ENCODE measurements around the gene ZNF217.

DNA sequence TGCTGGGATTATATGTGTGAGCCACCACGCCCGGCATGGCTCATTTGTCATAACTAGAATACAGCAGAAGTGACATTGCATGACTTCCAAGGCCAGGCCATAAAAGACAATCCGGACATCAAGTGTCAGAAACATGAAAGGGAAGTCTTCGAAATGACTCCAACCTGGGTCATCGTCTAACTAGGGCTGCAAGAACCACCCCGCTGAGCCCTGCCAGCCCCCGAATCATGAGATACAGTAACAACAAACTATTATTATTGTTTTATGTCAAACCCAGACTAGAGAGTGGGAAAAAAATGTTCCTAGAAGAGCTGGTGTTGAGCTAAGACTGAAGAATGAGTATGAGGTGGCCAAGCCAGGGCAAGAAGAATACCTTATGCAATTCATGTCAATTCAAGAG, 59.6 kb downstream of the ZNF217 start:
- TF ChIP-seq EP300 (IDR thresholded peaks at IDR 0.05; ENCODE audit: borderline replicate concordance) (no peak), CREB1 (IDR thresholded peaks at IDR 0.05; ENCODE audit: low read depth) (no peak), YY1 (IDR thresholded peaks at IDR 0.05; ENCODE audit: low read depth) (no peak), TAF1 (IDR thresholded peaks at IDR 0.05; ENCODE audit: low read depth) (no peak), CEBPB (IDR thresholded peaks at IDR 0.05) (no peak), RAD21 (IDR thresholded peaks at IDR 0.05; ENCODE audit: low read depth) (no peak), TEAD4 (IDR thresholded peaks at IDR 0.05) (no peak)
- TF ChIP-seq, protein P1, sequence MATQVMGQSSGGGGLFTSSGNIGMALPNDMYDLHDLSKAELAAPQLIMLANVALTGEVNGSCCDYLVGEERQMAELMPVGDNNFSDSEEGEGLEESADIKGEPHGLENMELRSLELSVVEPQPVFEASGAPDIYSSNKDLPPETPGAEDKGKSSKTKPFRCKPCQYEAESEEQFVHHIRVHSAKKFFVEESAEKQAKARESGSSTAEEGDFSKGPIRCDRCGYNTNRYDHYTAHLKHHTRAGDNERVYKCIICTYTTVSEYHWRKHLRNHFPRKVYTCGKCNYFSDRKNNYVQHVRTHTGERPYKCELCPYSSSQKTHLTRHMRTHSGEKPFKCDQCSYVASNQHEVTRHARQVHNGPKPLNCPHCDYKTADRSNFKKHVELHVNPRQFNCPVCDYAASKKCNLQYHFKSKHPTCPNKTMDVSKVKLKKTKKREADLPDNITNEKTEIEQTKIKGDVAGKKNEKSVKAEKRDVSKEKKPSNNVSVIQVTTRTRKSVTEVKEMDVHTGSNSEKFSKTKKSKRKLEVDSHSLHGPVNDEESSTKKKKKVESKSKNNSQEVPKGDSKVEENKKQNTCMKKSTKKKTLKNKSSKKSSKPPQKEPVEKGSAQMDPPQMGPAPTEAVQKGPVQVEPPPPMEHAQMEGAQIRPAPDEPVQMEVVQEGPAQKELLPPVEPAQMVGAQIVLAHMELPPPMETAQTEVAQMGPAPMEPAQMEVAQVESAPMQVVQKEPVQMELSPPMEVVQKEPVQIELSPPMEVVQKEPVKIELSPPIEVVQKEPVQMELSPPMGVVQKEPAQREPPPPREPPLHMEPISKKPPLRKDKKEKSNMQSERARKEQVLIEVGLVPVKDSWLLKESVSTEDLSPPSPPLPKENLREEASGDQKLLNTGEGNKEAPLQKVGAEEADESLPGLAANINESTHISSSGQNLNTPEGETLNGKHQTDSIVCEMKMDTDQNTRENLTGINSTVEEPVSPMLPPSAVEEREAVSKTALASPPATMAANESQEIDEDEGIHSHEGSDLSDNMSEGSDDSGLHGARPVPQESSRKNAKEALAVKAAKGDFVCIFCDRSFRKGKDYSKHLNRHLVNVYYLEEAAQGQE (IDR thresholded peaks at IDR 0.05; ENCODE audit: low read depth), result no peak

All from Ishikawa (cell line).